Measurements from ENCODE around the gene WDFY4.

WDFY4 gene

DNA sequence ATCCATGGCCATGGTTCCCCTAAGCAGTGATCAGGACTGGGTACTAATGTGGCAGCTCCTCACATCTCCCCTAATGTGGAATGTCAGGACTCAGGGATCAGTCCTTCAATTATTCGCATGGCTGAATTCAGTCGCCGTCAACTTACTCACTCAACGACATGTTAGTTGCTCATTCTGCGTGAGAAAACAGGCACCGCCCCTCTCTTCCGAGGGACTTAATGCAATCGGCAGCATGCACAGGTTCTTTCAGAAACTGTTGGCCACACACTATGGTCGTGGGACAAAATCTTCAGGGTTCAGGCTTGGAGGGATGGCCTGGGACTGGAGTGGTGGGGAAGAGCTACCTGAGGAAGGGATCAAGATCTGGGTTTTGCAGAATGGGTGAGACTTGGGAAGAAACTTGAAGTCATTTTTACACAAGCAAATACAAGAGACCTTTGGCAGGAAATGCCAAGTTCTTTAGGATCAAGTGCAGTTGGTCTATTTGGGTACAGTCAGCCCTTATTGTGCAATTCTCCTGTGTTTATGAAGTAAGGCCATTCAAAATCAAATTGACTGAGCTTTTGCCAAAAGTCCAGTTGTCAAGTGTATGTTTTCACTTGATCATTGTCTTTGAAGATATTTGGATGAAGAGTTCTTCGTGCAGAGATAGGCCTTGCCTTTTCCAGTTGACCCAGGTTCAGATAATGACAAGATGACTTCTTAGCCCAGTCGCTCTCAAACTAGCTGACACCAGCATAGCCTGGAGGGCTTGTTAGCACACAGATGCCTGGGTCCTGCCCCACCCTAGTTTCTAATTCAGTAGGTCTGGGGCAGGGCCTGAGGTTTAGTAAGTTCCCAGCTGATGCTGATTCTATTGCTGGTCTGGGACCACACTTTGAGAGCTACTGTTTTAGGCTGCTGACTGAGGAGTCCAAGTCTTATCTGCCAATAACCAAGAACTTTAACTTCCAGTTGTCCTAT lies 206.5 kb downstream of the WDFY4 start:
- H3K36me3 ChIP-seq: peaks cover 0 to 83% (median 0%) of the 10 kb centered on the region in 11 experiments; a peak in 10 of 22 replicates
- peaks cover 0 to 2% (median 0%) of the 10 kb centered on the region in 10 experiments; a peak in 1 of 20 replicates for H3K4me1 ChIP-seq
- no peaks in the 10 kb centered on the region for H3K9me3 ChIP-seq (replicated peaks in 1 of 11)
- TF ChIP-seq Cebpa-rat (IDR thresholded peaks at IDR 0.05): no peak
- no peak overlapping the region for H3K4me3 ChIP-seq
- H3K27ac ChIP-seq: no peak overlapping the region
- no peaks in the 10 kb centered on the region for H4K20me1 ChIP-seq
- no peak overlapping the region for H3K9ac ChIP-seq
- no peak overlapping the region for H3K4me2 ChIP-seq
- H3K27me3 ChIP-seq: no peaks in the 10 kb centered on the region

DNA sequence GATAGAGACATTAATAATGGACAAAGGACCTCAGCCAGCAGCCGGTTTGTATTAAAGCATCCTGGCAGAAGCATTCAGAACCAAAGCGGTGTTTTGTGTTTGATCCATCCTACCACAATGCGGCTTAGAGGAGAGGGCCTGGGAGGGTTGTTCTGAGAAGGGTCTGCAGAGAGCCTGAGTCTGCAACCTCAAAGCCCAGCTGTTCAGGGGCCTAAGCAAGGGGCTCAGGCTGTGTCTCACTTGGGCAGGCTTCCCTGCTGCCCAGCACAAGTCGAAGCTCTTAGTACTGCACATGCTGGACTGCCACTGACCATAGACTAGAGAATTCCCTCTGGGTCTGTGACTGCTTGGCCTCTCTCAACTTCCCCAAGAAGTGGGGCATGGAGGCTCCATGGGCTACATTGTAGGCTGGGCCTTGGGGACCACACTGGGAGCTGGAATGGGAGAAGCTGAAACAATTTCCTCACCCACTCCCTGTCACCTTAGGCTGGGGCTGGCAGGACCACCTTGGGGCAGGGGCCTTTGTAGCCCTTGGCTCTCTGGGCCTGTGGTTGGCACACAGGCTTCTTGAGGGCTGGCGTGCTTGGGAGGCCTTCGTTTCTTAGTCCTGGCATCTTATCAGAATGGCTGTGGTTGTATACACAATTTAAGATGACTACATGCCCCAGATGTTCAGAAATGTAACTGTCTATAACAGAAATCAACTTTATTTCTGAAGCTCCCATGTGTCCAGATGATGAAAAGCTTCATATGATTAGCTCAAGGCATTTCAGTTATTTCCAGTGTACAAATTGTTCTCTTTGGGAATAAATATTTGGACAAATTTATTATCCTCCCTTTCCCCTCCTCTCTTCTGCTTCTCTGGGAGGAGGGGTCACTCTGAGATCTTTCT lies 210.5 kb downstream of the WDFY4 start:
- Histone ChIP-seq H3K27me3 (no peaks in the 10 kb centered on the region), H3K36me3 (peaks cover 0 to 100% (median 0%) of the 10 kb centered on the region in 11 experiments; a peak in 13 of 22 replicates), H3K4me2 (no peak overlapping the region), H3K27ac (no peak overlapping the region), H3K4me1 (peaks cover 0 to 18% (median 5%) of the 10 kb centered on the region in 10 experiments; a peak in 10 of 20 replicates), H4K20me1 (no peaks in the 10 kb centered on the region; a peak in 1 of 22 replicates), H3K9me3 (replicated peaks in 1 of 11) (peaks cover 0 to 14% (median 0%) of the 10 kb centered on the region in 11 experiments; a peak in 1 of 22 replicates), H3K4me3 (no peak overlapping the region), H3K9ac (no peak overlapping the region)
- no peak for TF ChIP-seq Cebpa-rat (IDR thresholded peaks at IDR 0.05)

DNA sequence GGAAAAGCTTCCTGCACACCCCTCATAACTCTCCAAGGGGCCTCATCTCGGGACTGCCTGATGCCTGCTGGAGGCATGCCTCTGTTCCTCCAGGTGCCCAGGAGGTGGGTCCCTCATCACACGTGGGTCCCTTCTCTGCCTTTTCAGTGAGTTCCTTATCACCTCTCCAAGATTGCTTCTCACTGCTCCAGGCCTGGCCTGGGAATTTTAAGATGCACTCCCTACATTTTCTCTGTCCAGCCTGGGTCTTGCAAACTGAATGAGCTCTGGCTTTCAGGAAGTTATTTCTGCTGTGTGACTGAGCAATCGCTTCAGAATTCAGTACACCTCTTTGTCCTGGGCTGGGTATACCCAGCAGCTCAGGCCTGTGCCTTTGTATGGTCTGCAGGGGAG lies 211.1 kb downstream of the WDFY4 start:
- H4K20me1 ChIP-seq: no peaks in the 10 kb centered on the region; a peak in 1 of 22 replicates
- TF ChIP-seq Cebpa-rat (IDR thresholded peaks at IDR 0.05): no peak
- peaks cover 0 to 100% (median 6%) of the 10 kb centered on the region in 11 experiments; a peak in 14 of 22 replicates for H3K36me3 ChIP-seq
- H3K4me2 ChIP-seq: no peak overlapping the region
- H3K4me3 ChIP-seq: no peak overlapping the region
- no peaks in the 10 kb centered on the region for H3K27me3 ChIP-seq
- no peak overlapping the region for H3K9ac ChIP-seq
- no peak overlapping the region for H3K27ac ChIP-seq
- peaks cover 0 to 24% (median 8%) of the 10 kb centered on the region in 10 experiments; a peak in 10 of 20 replicates for H3K4me1 ChIP-seq
- H3K9me3 ChIP-seq (replicated peaks in 1 of 11): peaks cover 0 to 14% (median 0%) of the 10 kb centered on the region in 11 experiments; a peak in 1 of 22 replicates

DNA sequence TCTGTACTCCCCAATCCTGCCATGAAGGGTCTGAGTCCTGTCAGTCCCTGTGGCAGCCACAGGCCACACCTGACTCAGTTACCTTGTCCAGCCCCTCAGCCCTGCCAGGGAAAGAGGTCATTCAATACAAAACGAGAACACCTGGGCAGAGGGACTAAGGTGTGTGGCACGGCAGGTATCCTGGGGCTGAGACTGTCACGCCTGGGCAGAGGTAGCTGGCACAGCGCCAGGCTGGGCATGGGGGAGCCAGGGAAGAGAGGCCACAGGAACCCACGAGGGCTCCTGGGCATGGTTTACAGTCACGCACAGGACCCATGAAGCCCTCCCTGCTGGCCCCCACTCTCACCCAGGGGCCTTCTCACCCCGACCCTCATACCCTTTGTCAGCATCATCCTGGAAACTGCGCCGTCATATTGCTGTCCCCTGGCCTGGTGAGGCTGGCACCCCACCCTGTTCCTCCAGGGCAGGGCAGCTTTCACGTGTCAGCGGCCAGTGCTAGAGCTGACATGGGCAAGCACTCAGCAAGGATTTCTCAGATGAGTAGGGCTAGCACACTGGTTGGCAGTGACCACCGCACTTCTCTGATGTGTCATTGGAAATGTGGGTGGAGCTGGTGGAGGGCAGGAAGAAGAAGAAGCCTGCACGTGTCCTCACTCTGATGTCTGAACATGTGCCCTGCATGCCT lies 212.2 kb downstream of the WDFY4 start:
- no peaks in the 10 kb centered on the region; a peak in 1 of 22 replicates for H4K20me1 ChIP-seq
- peaks cover 0 to 14% (median 0%) of the 10 kb centered on the region in 11 experiments; a peak in 2 of 22 replicates for H3K9me3 ChIP-seq (replicated peaks in 1 of 11)
- no peak overlapping the region for H3K4me2 ChIP-seq
- H3K4me1 ChIP-seq: peaks cover 0 to 27% (median 8%) of the 10 kb centered on the region in 10 experiments; a peak in 10 of 20 replicates
- H3K27me3 ChIP-seq: no peaks in the 10 kb centered on the region
- H3K36me3 ChIP-seq: peaks cover 0 to 100% (median 17%) of the 10 kb centered on the region in 11 experiments; a peak in 14 of 22 replicates
- no peak for TF ChIP-seq Cebpa-rat (IDR thresholded peaks at IDR 0.05)
- no peak overlapping the region for H3K27ac ChIP-seq
- no peak overlapping the region for H3K9ac ChIP-seq
- no peak overlapping the region for H3K4me3 ChIP-seq

DNA sequence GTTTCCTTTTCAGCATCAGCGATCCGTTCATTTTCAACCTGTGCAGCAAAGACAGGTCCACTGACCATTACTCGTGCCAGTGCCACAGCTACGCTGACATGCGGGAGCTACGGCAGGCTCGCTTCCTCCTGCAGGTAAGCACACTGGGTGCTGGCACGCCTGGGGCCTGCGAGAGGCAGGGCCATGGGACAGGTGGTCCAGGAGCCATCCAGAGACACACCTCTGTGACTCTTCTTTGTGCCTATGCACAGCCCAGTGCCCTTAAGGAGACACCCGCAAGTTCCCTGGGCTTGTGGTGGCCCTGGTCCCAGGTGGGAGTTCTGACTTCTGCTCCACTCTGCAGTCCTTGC lies 212.7 kb downstream of the WDFY4 start:
- no peak overlapping the region for H3K4me3 ChIP-seq
- H3K36me3 ChIP-seq: peaks cover 0 to 100% (median 19%) of the 10 kb centered on the region in 11 experiments; a peak in 14 of 22 replicates
- no peak overlapping the region for H3K4me2 ChIP-seq
- H3K4me1 ChIP-seq: peaks cover 0 to 27% (median 8%) of the 10 kb centered on the region in 10 experiments; a peak in 10 of 20 replicates
- TF ChIP-seq Cebpa-rat (IDR thresholded peaks at IDR 0.05): no peak
- no peak overlapping the region for H3K27ac ChIP-seq
- H3K27me3 ChIP-seq: no peaks in the 10 kb centered on the region
- H3K9ac ChIP-seq: no peak overlapping the region
- H4K20me1 ChIP-seq: no peaks in the 10 kb centered on the region; a peak in 1 of 22 replicates
- peaks cover 0 to 14% (median 0%) of the 10 kb centered on the region in 11 experiments; a peak in 2 of 22 replicates for H3K9me3 ChIP-seq (replicated peaks in 1 of 11)

DNA sequence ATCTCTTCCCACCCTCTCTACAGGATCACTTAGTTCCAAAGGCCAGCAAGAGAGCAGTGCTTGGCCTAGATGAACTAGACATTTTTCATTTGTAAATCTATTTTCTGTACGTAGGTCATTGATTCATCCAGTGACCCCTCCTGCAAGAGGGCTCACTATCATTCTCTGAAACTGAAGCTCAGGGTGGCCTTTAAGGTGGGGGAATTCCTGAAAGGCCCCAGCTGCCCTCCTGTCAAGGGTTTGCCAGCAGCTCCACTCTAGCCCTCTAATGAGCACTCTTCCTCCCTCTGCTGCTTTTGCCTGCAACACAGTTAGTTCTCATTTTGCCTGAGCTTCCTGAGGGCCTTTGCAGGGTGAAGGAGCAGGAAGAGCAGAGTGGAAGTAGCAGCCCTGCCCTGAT lies 213.8 kb downstream of the WDFY4 start:
- H3K4me3 ChIP-seq: no peak overlapping the region
- H3K9ac ChIP-seq: no peak overlapping the region
- H3K4me1 ChIP-seq: peaks cover 0 to 27% (median 8%) of the 10 kb centered on the region in 10 experiments; a peak in 10 of 20 replicates
- no peak overlapping the region for H3K27ac ChIP-seq
- H3K27me3 ChIP-seq: no peaks in the 10 kb centered on the region
- no peak for TF ChIP-seq Cebpa-rat (IDR thresholded peaks at IDR 0.05)
- peaks cover 0 to 100% (median 19%) of the 10 kb centered on the region in 11 experiments; a peak in 14 of 22 replicates for H3K36me3 ChIP-seq
- H3K4me2 ChIP-seq: no peak overlapping the region
- H3K9me3 ChIP-seq (replicated peaks in 1 of 11): peaks cover 0 to 14% (median 0%) of the 10 kb centered on the region in 11 experiments; a peak in 2 of 22 replicates
- no peaks in the 10 kb centered on the region; a peak in 1 of 22 replicates for H4K20me1 ChIP-seq

DNA sequence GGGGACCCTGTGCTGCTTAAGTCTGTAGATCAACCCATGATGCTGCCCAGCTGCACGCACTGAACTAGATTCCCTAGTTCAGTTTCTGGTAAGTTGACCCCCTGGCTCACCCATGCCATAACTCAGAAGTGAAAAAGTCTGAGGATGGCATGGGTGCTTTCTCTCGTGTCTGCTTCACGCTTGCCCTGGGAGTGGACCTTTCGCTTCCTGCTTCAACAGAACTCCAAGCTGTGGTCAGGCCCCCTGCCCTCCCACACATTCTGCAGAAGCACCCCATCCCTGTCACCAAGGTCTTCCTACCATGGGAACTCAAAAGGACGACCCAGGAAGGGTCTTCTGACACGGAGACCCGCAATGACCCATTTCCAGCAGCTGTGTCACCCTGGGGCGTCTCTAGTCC lies 215.1 kb downstream of the WDFY4 start:
- Histone ChIP-seq H3K27me3 (no peaks in the 10 kb centered on the region), H3K9me3 (replicated peaks in 1 of 11) (peaks cover 0 to 14% (median 0%) of the 10 kb centered on the region in 11 experiments; a peak in 2 of 22 replicates), H3K27ac (peak overlapping the region in 2 of 11 experiments; percentile 25 to 34; a peak in 2 of 22 replicates), H3K4me2 (peak overlapping the region in 5 of 11 experiments; percentile 24 to 44 (median 39); a peak in 9 of 22 replicates), H3K9ac (no peak overlapping the region), H3K36me3 (peaks cover 0 to 100% (median 19%) of the 10 kb centered on the region in 11 experiments; a peak in 14 of 22 replicates), H3K4me3 (no peak overlapping the region), H3K4me1 (peaks cover 4 to 27% (median 13%) of the 10 kb centered on the region in 10 experiments; a peak in 18 of 20 replicates), H4K20me1 (no peaks in the 10 kb centered on the region; a peak in 1 of 22 replicates)
- TF ChIP-seq Cebpa-rat (IDR thresholded peaks at IDR 0.05): no peak

DNA sequence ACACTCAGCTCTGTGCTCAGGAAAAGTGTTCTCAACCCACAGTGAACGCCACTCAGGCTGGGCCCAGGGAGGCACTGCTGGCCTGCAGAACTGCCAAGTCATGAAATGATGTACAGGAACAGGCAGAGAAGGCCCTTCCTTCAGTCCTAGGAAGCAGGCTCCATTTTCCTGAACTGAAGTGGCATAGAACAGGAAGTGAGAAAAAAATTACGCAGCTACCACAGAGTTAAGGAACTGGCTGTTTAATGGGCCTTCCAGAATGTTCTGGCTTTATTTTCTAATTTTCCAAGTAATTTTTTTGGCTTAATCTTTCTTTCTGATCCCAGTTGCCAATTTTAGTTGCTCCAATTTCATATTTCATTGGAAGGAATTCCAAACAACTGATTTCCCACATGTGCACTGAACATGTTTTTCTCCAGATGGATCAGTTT lies 215.7 kb downstream of the WDFY4 start:
- Histone ChIP-seq H3K9me3 (replicated peaks in 1 of 11) (peaks cover 0 to 14% (median 0%) of the 10 kb centered on the region in 11 experiments; a peak in 2 of 22 replicates), H3K4me2 (peak overlapping the region in 5 of 11 experiments; percentile 24 to 44 (median 39); a peak in 9 of 22 replicates), H3K36me3 (peaks cover 0 to 100% (median 19%) of the 10 kb centered on the region in 11 experiments; a peak in 14 of 22 replicates), H3K27me3 (no peaks in the 10 kb centered on the region), H4K20me1 (no peaks in the 10 kb centered on the region; a peak in 1 of 22 replicates), H3K9ac (no peak overlapping the region), H3K4me1 (peaks cover 10 to 27% (median 18%) of the 10 kb centered on the region in 10 experiments; a peak in 19 of 20 replicates), H3K4me3 (no peak overlapping the region), H3K27ac (peak overlapping the region in 2 of 11 experiments; percentile 25 to 34; a peak in 3 of 22 replicates)
- TF ChIP-seq Cebpa-rat (IDR thresholded peaks at IDR 0.05): no peak
